Testis (tissue), 2 donors: ENCODE data around the gene CDK15.

Source experiments
- POLR2A ChIP-seq: fragments of 450-650 bp; IDR thresholded peaks from one replicate; pipeline ENCODE4 v1.6.1; 2017; ENCODE audit warnings: antibody characterized with exemption, mild to moderate bottlenecking, moderate library complexity
- TF ChIP-seq, protein P1 (sequence below), 3 experiments: fragments of 450-650 bp in 2 of 3; fragments of 200-600 bp in 1 of 3; sonication (generic) in 1 of 3; IDR thresholded peaks; one replicate each; pipeline ENCODE4 v1.5.1; 2016 to 2019; ENCODE audit warnings: antibody characterized with exemption in 3 of 3, mild to moderate bottlenecking in 2 of 3, moderate library complexity in 1 of 3

- no peak for TF ChIP-seq POLR2A
- TF ChIP-seq, protein P1, sequence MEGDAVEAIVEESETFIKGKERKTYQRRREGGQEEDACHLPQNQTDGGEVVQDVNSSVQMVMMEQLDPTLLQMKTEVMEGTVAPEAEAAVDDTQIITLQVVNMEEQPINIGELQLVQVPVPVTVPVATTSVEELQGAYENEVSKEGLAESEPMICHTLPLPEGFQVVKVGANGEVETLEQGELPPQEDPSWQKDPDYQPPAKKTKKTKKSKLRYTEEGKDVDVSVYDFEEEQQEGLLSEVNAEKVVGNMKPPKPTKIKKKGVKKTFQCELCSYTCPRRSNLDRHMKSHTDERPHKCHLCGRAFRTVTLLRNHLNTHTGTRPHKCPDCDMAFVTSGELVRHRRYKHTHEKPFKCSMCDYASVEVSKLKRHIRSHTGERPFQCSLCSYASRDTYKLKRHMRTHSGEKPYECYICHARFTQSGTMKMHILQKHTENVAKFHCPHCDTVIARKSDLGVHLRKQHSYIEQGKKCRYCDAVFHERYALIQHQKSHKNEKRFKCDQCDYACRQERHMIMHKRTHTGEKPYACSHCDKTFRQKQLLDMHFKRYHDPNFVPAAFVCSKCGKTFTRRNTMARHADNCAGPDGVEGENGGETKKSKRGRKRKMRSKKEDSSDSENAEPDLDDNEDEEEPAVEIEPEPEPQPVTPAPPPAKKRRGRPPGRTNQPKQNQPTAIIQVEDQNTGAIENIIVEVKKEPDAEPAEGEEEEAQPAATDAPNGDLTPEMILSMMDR (IDR thresholded peaks at IDR 0.05): no peak
Observed at GRCh38 chr2:201761101-201761500, 45.2 kb upstream of the CDK15 start.
